ENCODE results near the gene RRP12. TPM values are rescaled to one million over a fixed set of nuclear protein-coding genes. Genes with fewer than 3 reads are reported as not detected.

RRP12 gene
- polyA plus RNA-seq, 1 experiment, result 10.6 TPM

GRCh38 chr10:97416565-97416964, 15.4 kb upstream of the RRP12 start:
- DNase-seq (ENCODE audit: low read depth, low spot score), result no peak
- TF ChIP-seq, protein P1, sequence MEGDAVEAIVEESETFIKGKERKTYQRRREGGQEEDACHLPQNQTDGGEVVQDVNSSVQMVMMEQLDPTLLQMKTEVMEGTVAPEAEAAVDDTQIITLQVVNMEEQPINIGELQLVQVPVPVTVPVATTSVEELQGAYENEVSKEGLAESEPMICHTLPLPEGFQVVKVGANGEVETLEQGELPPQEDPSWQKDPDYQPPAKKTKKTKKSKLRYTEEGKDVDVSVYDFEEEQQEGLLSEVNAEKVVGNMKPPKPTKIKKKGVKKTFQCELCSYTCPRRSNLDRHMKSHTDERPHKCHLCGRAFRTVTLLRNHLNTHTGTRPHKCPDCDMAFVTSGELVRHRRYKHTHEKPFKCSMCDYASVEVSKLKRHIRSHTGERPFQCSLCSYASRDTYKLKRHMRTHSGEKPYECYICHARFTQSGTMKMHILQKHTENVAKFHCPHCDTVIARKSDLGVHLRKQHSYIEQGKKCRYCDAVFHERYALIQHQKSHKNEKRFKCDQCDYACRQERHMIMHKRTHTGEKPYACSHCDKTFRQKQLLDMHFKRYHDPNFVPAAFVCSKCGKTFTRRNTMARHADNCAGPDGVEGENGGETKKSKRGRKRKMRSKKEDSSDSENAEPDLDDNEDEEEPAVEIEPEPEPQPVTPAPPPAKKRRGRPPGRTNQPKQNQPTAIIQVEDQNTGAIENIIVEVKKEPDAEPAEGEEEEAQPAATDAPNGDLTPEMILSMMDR (IDR thresholded peaks at IDR 0.05; ENCODE audit: low read depth, low read length), result no peak
- Histone ChIP-seq H3K27me3 (ENCODE audit: control insufficient read depth, insufficient read depth, low read length) (no peaks in the 10 kb centered on the region), H3K4me3 (ENCODE audit: low read depth, low read length) (no peak overlapping the region), H3K27ac (ENCODE audit: low read depth, low read length) (no peak overlapping the region), H3K9me3 (ENCODE audit: control insufficient read depth, insufficient read depth, low read length) (no peaks in the 10 kb centered on the region)
- ChIA-PET POLR2A (no interaction called here), CTCF (interaction anchor here (0.7 to 1.0 kb wide), 2 partner anchors 10 to 218 kb away, joined by 3 read pairs; no protein-coding TSS in a partner anchor)

DNA sequence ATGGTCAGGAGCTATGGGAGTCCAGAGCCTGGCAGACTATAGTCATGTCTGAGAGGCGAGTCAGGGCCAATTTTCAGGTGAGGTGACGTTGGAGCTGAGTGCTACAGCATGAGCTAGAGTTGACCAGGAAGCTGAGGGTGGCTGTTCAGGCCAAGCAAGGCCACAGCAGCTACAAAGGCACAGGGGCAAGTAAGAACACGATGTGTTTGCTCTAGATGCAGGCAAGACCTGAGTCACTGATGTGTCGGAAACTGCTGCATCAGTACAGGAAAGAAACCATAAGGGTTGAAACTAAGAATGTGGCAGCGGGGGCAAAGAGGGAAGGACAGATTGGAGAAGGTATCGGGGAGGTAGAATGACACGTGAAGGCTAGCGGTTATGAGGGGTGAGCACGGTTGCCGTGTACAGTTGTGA, 11.8 kb upstream of the RRP12 start:
- Histone ChIP-seq H3K4me3 (ENCODE audit: low read depth, low read length) (no peak overlapping the region), H3K9me3 (ENCODE audit: control insufficient read depth, insufficient read depth, low read length) (no peaks in the 10 kb centered on the region), H3K27ac (ENCODE audit: low read depth, low read length) (no peak overlapping the region), H3K27me3 (ENCODE audit: control insufficient read depth, insufficient read depth, low read length) (no peaks in the 10 kb centered on the region)
- POLR2A ChIA-PET, result no interaction called here
- TF ChIP-seq, protein P1 (IDR thresholded peaks at IDR 0.05; ENCODE audit: low read depth, low read length), result no peak
- no peak for DNase-seq (ENCODE audit: low read depth, low spot score)
- CTCF ChIA-PET, result interaction anchor here (1.1 kb wide), 1 partner anchor 9 kb away, joined by 3 read pairs; no protein-coding TSS in a partner anchor

GRCh38 chr10:97411406-97411805, 10.3 kb upstream of the RRP12 start:
- H3K4me3 ChIP-seq (ENCODE audit: low read depth, low read length), result no peak overlapping the region
- POLR2A ChIA-PET, result no interaction called here
- CTCF ChIA-PET, result no interaction called here
- H3K27ac ChIP-seq (ENCODE audit: low read depth, low read length), result no peak overlapping the region
- no peaks in the 10 kb centered on the region for H3K27me3 ChIP-seq (ENCODE audit: control insufficient read depth, insufficient read depth, low read length)
- DNase-seq (ENCODE audit: low read depth, low spot score), result no peak
- TF ChIP-seq, protein P1 (IDR thresholded peaks at IDR 0.05; ENCODE audit: low read depth, low read length), result no peak
- H3K9me3 ChIP-seq (ENCODE audit: control insufficient read depth, insufficient read depth, low read length), result no peaks in the 10 kb centered on the region

DNA sequence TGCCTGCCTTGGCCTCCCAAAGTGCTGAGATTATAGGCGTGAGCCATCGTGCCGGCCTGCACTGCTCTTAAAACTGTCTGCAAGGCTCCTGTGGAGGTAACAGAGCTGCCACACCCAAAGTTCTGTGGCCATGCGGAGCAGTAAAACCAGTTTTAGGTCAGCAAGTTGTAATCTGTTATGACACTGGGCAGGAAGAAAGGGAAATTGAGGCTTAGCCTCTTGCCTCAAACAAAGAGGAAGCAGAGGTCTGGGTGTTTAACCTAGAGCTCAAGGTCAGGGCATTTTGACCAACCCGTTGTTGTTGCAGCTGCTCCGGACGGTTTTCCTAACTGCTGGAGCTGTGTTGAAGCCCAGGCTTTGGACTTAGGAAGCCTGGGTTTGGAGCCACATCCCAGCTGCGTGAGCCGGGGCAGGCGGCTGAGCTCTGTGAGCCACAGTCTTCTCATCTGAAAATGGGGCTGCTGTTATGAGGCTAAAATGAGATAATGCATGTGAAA, 7.4 kb upstream of the RRP12 start:
- H3K9me3 ChIP-seq (ENCODE audit: control insufficient read depth, insufficient read depth, low read length), result no peaks in the 10 kb centered on the region
- H3K27ac ChIP-seq (ENCODE audit: low read depth, low read length), result no peak overlapping the region
- DNase-seq (ENCODE audit: low read depth, low spot score), result no peak
- TF ChIP-seq, protein P1 (IDR thresholded peaks at IDR 0.05; ENCODE audit: low read depth, low read length), result no peak
- H3K27me3 ChIP-seq (ENCODE audit: control insufficient read depth, insufficient read depth, low read length), result no peaks in the 10 kb centered on the region
- ChIA-PET POLR2A (interaction anchor here (0.6 kb wide), 2 partner anchors 15 to 156 kb away, joined by 4 to 5 read pairs; no protein-coding TSS in a partner anchor), CTCF (interaction anchor here (0.5 to 2.4 kb wide), 7 partner anchors 10 to 559 kb away, joined by 4 to 12 read pairs (median 5); no protein-coding TSS in a partner anchor)
- no peak overlapping the region for H3K4me3 ChIP-seq (ENCODE audit: low read depth, low read length)

DNA sequence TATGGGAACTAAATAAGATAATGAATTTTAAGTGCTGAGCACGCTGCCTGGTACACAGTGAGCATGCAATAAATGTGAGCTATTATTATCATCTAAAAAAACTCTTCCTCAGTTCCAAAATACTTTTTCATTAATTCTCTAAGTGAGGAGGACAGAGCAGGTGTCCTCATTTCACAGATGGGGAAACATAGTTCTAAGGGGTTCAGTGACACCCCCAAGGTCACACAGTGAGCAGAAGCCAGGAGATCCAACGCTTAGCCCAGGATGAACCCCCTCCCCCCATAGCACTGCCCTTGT, 6.8 kb upstream of the RRP12 start:
- Histone ChIP-seq H3K27me3 (ENCODE audit: control insufficient read depth, insufficient read depth, low read length) (no peaks in the 10 kb centered on the region), H3K9me3 (ENCODE audit: control insufficient read depth, insufficient read depth, low read length) (no peaks in the 10 kb centered on the region), H3K4me3 (ENCODE audit: low read depth, low read length) (no peak overlapping the region), H3K27ac (ENCODE audit: low read depth, low read length) (no peak overlapping the region)
- POLR2A ChIA-PET, result no interaction called here
- CTCF ChIA-PET, result interaction anchor here (0.5 to 2.4 kb wide), 7 partner anchors 13 to 146 kb away, joined by 3 to 9 read pairs (median 4); no protein-coding TSS in a partner anchor
- DNase-seq (ENCODE audit: low read depth, low spot score), result no peak
- TF ChIP-seq, protein P1 (IDR thresholded peaks at IDR 0.05; ENCODE audit: low read depth, low read length), result no peak

Data from AG04450 (cell line).